ENCODE measurements around the gene INTS11.

The INTS11 gene

GRCh38 chr1:1280782-1281481, 43.5 kb downstream of the INTS11 start:
- no peak for TF ChIP-seq KLF9 (tag by site-specific recombination; IDR thresholded peaks at IDR 0.05; ENCODE audit: low read depth)
- no peak for TF ChIP-seq MZF1 (tag by site-specific recombination; IDR thresholded peaks at IDR 0.05; ENCODE audit: borderline replicate concordance)
- TF ChIP-seq ZNF248 (tag by site-specific recombination; IDR thresholded peaks at IDR 0.05), result no peak
- TF ChIP-seq ZNF837 (tag by site-specific recombination; IDR thresholded peaks at IDR 0.05), result no peak
- no peak for TF ChIP-seq ZNF596 (tag by site-specific recombination; IDR thresholded peaks at IDR 0.05)
- TF ChIP-seq ZNF747 (tag by site-specific recombination; IDR thresholded peaks at IDR 0.05), result no peak
- no peak for TF ChIP-seq ZNF404 (tag by site-specific recombination; IDR thresholded peaks at IDR 0.05)
- no peak for TF ChIP-seq ZFP37 (tag by site-specific recombination; IDR thresholded peaks at IDR 0.05)
- Histone ChIP-seq H3K4me1 (ENCODE audit: control insufficient read depth, insufficient read depth, low read length) (no peaks in the 10 kb centered on the region), H3K9me3 (ENCODE audit: control insufficient read depth, insufficient read depth, low read depth, low read length) (no peaks in the 10 kb centered on the region), H3K36me3 (ENCODE audit: control insufficient read depth in 2 of 2, insufficient read depth in 1 of 2, low read length in 2 of 2) (no peaks in the 10 kb centered on the region), H3K4me3 (ENCODE audit: low read depth, low read length) (no peak overlapping the region), H3K27ac (ENCODE audit: extremely low read depth, low read depth, low read length) (no peak overlapping the region)
- POLR2A ChIA-PET, result no interaction called here
- CTCF ChIA-PET, result interaction anchor here (0.5 to 0.9 kb wide), 3 partner anchors 10 to 23 kb away, joined by 3 to 5 read pairs (median 5); no protein-coding TSS in a partner anchor

- ChIA-PET CTCF (interaction anchor here (0.6 to 1.5 kb wide), 3 partner anchors 13 to 277 kb away, joined by 4 to 10 read pairs (median 6); no protein-coding TSS in a partner anchor), POLR2A (no interaction called here)
- no peaks in the 10 kb centered on the region for H3K9me3 ChIP-seq (ENCODE audit: control insufficient read depth, insufficient read depth, low read depth, low read length)
- H3K27ac ChIP-seq (ENCODE audit: extremely low read depth, low read depth, low read length), result no peak overlapping the region
- H3K4me3 ChIP-seq (ENCODE audit: low read depth, low read length), result no peak overlapping the region
- H3K36me3 ChIP-seq (ENCODE audit: control insufficient read depth in 2 of 2, insufficient read depth in 1 of 2, low read length in 2 of 2), result peaks cover 0 to 3% of the 10 kb centered on the region in 2 experiments; a peak in 1 of 3 replicates
- no peak for TF ChIP-seq ZNF26 (tag by site-specific recombination; IDR thresholded peaks at IDR 0.05)
- TF ChIP-seq OVOL3 (tag by site-specific recombination; IDR thresholded peaks at IDR 0.05), result no peak
- no peak for TF ChIP-seq ZFP69B (tag by site-specific recombination; IDR thresholded peaks at IDR 0.05)
- TF ChIP-seq MYNN (tag by site-specific recombination; IDR thresholded peaks at IDR 0.05; ENCODE audit: borderline replicate concordance), result no peak
- TF ChIP-seq ZNF623 (tag by site-specific recombination; IDR thresholded peaks at IDR 0.05), result no peak
- no peaks in the 10 kb centered on the region for H3K4me1 ChIP-seq (ENCODE audit: control insufficient read depth, insufficient read depth, low read length)
Measured at GRCh38 chr1:1279028-1279427, 45.4 kb downstream of the INTS11 start.

GRCh38 chr1:1278620-1279019, 45.8 kb downstream of the INTS11 start:
- POLR2A ChIA-PET, result no interaction called here
- Histone ChIP-seq H3K9me3 (ENCODE audit: control insufficient read depth, insufficient read depth, low read depth, low read length) (no peaks in the 10 kb centered on the region), H3K27ac (ENCODE audit: extremely low read depth, low read depth, low read length) (no peak overlapping the region), H3K4me1 (ENCODE audit: control insufficient read depth, insufficient read depth, low read length) (no peaks in the 10 kb centered on the region), H3K36me3 (ENCODE audit: control insufficient read depth in 2 of 2, insufficient read depth in 1 of 2, low read length in 2 of 2) (peaks cover 0 to 3% of the 10 kb centered on the region in 2 experiments; a peak in 1 of 3 replicates), H3K4me3 (ENCODE audit: low read depth, low read length) (no peak overlapping the region)
- CTCF ChIA-PET, result interaction anchor here (0.6 to 1.5 kb wide), 4 partner anchors 13 to 406 kb away, joined by 3 to 10 read pairs (median 4); no protein-coding TSS in a partner anchor
- TF ChIP-seq ZFP3 (tag by site-specific recombination; IDR thresholded peaks at IDR 0.05; ENCODE audit: low read depth), result no peak
- TF ChIP-seq ZNF558 (tag by site-specific recombination; IDR thresholded peaks at IDR 0.05), result no peak
- TF ChIP-seq ZNF18 (tag by site-specific recombination; IDR thresholded peaks at IDR 0.05), result no peak
- TF ChIP-seq REPIN1 (tag by site-specific recombination; IDR thresholded peaks at IDR 0.05; ENCODE audit: low read depth), result no peak
- no peak for TF ChIP-seq PRDM6 (tag by site-specific recombination; IDR thresholded peaks at IDR 0.05)
- TF ChIP-seq REST (tag by site-specific recombination; IDR thresholded peaks at IDR 0.05), result no peak
- no peak for TF ChIP-seq PRDM1 (tag by site-specific recombination; IDR thresholded peaks at IDR 0.05)
- no peak for TF ChIP-seq SETDB1 (IDR thresholded peaks at IDR 0.05; ENCODE audit: insufficient read length, low read length)
- TF ChIP-seq ZBTB48 (tag by site-specific recombination; IDR thresholded peaks at IDR 0.05), result no peak
- TF ChIP-seq ZNF10 (tag by site-specific recombination; IDR thresholded peaks at IDR 0.05), result no peak

All from HEK293 (cell line).